IPS-NIHi7 (cell line): Measurements from ENCODE around the gene RABL6.
A peak's percentile ranks its signal among the peaks of the same experiment; 100 is the strongest.

Experiments used
- DNase-seq: peaks from one replicate; pipeline ENCODE4 v3.0.0; 2012; ENCODE audit warnings: mixed read lengths; ENCODE audit errors: extremely low spot score

RABL6 gene

DNA sequence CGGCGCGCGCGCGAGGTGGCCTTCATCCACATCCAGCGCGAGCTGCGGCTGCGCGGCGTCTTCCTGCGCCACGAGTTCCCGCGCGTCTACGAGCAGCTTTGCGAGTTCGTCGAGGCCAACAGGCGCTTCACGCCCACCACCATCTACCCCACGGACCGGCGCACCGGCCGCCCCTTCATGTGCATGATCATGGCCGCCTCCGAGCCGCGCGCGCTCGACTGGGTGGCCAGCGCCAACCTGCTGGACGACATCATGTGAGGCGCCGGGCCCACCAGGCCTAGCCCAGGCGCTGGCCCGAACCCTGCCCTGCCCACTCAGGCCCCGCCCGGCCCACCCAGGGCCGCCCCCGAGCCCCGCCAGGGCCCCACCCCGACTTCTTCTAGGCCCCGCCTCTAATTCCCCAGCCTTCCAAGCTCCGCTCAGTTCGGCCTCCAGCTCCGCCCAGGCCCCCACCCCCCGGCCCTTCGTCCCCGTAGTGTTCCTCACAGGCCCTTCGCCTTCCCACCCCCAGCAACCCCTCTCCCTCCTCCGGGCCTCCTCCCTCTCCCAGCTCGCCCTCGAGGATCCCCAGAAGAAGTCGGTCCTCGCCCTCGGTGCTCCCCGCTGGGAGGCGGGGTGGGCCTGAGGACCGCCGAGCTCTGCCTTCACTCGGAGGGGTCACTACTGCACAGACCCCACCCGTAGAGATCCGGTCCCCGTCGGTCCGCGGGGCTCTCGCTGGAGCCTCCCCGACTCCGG is 39.5 kb downstream of the RABL6 start:
- peak; percentile 81 for DNase-seq

DNA sequence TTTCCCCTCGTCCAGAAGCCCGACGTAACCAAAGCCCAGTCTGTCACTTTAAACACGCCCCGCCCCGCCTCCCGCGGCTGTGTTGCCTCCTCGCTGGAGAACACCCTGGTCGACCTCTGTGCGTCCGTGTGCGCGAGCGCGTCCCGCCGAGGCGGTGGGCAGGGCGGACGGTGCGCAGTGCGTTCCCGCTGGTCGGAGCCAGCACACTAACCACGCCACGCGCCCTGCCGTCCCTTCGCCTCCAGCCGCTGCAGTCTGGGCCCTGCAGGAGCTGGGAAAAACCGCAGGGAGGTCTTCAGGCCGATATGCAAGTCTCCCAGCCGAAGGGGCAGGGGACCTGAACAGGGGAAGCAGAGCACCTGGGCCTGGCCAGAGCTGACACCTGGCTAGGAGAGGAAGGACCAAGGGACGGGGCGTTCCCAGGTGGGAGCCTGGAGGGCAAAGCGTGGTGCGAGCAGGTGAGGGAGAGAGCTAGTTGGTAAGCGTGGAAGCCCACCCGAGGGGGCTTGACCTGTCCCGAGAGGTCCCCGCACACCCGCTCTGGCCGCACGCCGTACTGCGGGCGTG is 40.2 kb downstream of the RABL6 start:
- DNase-seq = peak; percentile 44

- peak; percentile 68 for DNase-seq
These were observed 40.8 kb downstream of the RABL6 start for GRCh38 chr9:136848393-136849037.

DNA sequence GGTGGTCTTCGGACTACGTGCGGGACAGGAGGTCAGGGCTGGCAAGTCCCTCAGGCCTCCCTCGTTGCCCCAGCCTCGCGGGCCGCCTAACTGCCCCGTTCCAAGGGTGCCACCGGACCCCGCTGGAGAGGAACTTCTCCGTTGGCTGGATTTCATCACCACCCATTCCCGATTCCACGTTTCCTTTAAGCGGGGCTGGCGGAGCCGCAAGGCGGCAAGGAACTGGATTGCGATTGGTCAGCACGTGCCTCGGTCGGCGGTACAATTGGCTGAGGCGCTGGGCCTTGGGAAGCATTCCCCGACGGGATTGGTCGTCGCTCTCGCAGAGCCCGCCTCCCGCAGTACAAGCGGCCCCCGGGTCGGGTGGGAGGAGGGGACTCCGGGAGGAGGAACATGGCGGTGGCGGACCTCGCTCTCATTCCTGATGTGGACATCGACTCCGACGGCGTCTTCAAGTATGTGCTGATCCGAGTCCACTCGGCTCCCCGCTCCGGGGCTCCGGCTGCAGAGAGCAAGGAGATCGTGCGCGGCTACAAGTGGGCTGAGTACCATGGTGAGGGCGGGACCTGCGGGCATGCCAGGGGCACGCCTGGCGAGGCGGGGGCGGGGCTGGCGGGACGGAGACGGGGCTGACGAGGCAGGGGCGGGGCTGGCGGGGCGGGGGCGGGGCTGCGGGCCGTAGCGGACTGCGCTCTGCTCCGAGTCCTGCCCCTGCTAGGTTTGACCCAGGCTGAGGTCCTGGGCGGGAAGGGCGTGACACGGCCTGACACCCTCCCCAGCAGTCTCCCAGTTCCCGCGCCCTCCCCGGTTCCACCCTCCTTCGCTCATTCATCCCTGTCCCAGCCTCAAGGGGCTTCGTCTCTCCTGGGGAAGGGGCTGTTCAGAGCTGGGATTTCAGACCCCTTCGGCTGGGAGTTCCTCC is 41.6 kb downstream of the RABL6 start, which contains the start of gene PHPT1:
TSS of gene PHPT1 (plus strand) at position 372 of the 922 bp plus-strand sequence. CDS start at position 394, 22 bp downstream.
- peak; percentile 99 for DNase-seq

- no peak for DNase-seq
These were observed 42.5 kb downstream of the RABL6 start for GRCh38 chr9:136849960-136850865.

DNA sequence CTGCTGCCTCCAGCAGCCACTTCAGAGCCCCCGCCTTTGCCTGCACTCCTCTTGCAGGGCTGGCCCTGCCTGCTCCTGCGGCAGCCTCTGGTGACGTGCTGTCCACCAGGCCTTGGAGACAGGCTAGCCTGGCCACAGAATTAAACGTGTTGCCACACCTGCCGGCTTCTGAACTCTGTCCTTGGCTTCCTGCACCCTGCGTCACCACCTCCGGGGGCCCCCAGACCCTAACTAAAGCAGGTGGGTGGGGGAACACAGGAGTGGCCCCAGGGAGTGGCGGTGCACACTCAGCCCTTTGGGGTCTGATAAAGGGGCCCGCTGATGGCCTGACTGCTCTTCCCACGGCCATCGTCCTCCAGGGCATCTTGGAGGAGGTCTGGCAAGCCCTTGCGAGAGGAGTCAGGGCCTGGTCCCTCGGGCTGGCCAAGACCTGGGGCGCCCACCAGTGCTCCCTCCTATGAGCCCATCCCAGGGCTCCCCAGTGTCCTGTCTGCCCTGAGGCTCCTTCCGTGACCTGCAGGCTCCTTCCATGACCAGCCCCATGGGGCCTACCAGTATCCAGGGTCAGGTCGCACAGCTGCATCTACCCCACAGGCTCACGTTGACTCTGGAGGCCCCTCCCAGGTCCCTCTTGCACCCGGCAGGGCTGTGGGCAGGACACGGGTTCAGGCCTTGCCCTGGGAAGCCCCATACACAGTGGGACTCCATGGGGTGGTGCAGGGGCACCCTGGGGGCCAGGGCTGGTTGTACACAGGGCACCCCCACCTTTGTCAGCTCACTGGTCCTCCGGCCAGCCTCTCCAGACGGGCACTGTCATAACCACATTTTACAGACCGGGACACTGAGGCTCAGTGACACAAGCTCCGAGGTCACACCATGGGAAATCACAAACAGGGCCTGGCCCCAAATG is 43.4 kb downstream of the RABL6 start:
- DNase-seq = no peak

- no peak for DNase-seq
These were observed 44.4 kb downstream of the RABL6 start, which contains the start of gene MAMDC4 for GRCh38 chr9:136851941-136852663. Gene MAMDC4, plus strand, starts transcription at chr9:136852346. Its CDS starts 71 bp downstream, at chr9:136852417.

DNA sequence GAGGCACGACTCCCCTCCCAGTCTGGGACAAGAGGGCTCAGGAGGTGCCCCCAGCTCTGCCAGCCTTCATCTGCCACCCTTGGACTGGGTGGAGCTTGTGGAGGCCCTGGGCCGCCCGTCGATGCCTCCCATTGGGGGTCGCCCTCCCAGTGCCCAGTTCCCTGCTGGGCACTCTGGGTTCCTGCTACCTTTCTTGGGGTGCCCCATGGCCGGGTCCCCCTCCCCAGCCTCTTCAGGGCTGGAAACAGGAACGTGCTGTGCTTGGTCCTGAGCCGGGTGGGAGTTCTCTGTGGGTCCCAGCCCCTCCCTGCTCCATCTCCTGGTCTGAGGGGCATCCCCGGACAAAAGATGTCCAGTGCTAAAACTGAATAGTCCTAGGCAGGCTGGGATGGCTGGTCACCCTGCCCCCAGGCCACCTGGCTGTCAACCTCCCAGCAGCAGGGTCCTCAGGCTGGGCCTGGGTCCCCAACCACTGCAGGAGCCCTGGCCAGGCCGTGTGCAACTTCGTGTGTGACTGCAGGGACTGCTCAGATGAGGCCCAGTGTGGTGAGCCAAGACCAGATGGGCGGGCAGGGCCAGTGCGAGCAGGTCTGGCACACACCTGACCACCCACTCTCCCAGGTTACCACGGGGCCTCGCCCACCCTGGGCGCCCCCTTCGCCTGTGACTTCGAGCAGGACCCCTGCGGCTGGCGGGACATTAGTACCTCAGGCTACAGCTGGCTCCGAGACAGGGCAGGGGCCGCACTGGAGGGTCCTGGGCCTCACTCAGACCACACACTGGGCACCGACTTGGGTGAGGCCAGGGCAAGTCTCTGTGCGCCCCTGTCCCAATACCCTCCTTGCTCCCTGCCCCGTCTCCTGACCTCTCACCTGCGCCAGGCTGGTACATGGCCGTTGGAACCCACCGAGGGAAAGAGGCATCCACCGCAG is 45.2 kb downstream of the RABL6 start:
- DNase-seq = no peak

- DNase-seq = no peak
These were observed 45.9 kb downstream of the RABL6 start for GRCh38 chr9:136853596-136854112.

- no peak for DNase-seq
These were observed 46.5 kb downstream of the RABL6 start for GRCh38 chr9:136854113-136854841.

- no peak for DNase-seq
These were observed 47.2 kb downstream of the RABL6 start for GRCh38 chr9:136854842-136855460.

- no peak for DNase-seq
These were observed 47.8 kb downstream of the RABL6 start for GRCh38 chr9:136855461-136856078.

DNA sequence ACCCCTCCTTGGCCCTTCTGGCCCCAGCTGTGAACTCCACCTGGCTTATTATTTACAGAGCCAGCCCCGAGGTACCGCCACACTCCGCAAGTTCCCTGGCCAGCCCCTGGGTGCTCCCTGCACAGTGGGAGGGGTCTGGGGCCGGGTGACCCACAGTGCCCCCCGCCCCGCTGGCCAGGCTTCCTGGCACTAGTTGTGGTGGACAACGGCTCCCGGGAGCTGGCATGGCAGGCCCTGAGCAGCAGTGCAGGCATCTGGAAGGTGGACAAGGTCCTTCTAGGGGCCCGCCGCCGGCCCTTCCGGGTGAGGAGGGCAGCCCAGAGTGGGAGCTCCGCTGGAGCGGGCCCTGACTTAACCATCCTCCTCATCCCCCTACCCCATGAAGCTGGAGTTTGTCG is 48.3 kb downstream of the RABL6 start:
- no peak for DNase-seq

GRCh38 chr9:136856541-136857141 is 48.9 kb downstream of the RABL6 start:
- no peak for DNase-seq

DNA sequence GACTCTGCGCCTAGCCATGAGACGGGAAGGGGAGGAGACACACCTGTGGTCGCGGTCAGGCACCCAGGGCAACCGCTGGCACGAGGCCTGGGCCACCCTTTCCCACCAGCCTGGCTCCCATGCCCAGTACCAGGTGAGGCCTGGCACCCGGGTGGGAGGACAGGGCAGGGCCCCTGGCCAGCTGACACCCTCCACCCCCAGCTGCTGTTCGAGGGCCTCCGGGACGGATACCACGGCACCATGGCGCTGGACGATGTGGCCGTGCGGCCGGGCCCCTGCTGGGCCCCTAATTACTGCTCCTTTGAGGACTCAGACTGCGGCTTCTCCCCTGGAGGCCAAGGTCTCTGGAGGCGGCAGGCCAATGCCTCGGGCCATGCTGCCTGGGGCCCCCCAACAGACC is 49.4 kb downstream of the RABL6 start:
- DNase-seq = no peak
